Endodermal cell (in vitro differentiated cells): ENCODE results near the gene KCNG2. TPM values are rescaled to one million over a fixed set of nuclear protein-coding genes. Genes with fewer than 3 reads are reported as not detected.

Source experiments
- DNase-seq: peaks from one replicate; pipeline ENCODE4 v3.0.0-alpha.2; 2017
- H3K27ac ChIP-seq: 2 replicates; pipeline ENCODE4 v1.5.1; 2013; ENCODE audit warnings: mild to moderate bottlenecking, low read depth, low read length, moderate library complexity
- H3K27me3 ChIP-seq: 2 replicates; pipeline ENCODE4 v1.6.1; 2013; ENCODE audit warnings: mild to moderate bottlenecking, low read length, moderate library complexity; ENCODE audit not compliant: insufficient read depth, control insufficient read depth, poor library complexity, severe bottlenecking
- H3K36me3 ChIP-seq: 2 replicates; pipeline ENCODE4 v1.7.0; 2013; ENCODE audit warnings: mild to moderate bottlenecking, low read length, moderate library complexity; ENCODE audit not compliant: control insufficient read depth, insufficient read depth
- H3K4me1 ChIP-seq: one replicate; pipeline ENCODE4 v1.7.0; 2013; ENCODE audit warnings: low read length; ENCODE audit not compliant: control insufficient read depth, insufficient read depth
- H3K4me3 ChIP-seq: 2 replicates; pipeline ENCODE4 v1.5.1; 2013; ENCODE audit warnings: mild to moderate bottlenecking, low read length, moderate library complexity
- H3K9ac ChIP-seq: 2 replicates; pipeline ENCODE4 v1.6.1; 2013; ENCODE audit warnings: mild to moderate bottlenecking, low read length, moderate library complexity; ENCODE audit not compliant: poor library complexity, severe bottlenecking; ENCODE audit errors: extremely low read depth
- H3K9me3 ChIP-seq: 2 replicates; pipeline ENCODE4 v1.6.1; 2013; ENCODE audit warnings: mild to moderate bottlenecking, low read length, moderate library complexity; ENCODE audit not compliant: control insufficient read depth
- H3K27ac Mint-ChIP-seq: 2 replicates; pipeline ENCODE4 v1.8.0; 2020; ENCODE audit warnings: mixed read lengths
- H3K27me3 Mint-ChIP-seq: 2 replicates; pipeline ENCODE4 v1.8.0; 2021; ENCODE audit warnings: mild to moderate bottlenecking, mixed read lengths; ENCODE audit not compliant: insufficient read depth
- H3K36me3 Mint-ChIP-seq: 2 replicates; pipeline ENCODE4 v1.8.0; 2020; ENCODE audit warnings: low read depth, mixed read lengths
- H3K4me1 Mint-ChIP-seq: 2 replicates; pipeline ENCODE4 v1.8.0; 2020; ENCODE audit warnings: mixed read lengths
- H3K4me3 Mint-ChIP-seq: 2 replicates; pipeline ENCODE4 v1.8.0; 2020; ENCODE audit warnings: mild to moderate bottlenecking, moderate library complexity, mixed read lengths
- H3K9me3 Mint-ChIP-seq: 2 replicates; pipeline ENCODE4 v1.8.0; 2020; ENCODE audit warnings: mild to moderate bottlenecking, mixed read lengths
- WGBS, 2 experiments: methylation state at CpG; one replicate each; pipeline versions ENCODE4 v1.1.5 to v1.1.7; 2013; ENCODE audit warnings: missing lambda C conversion rate in 2 of 2, mixed read lengths in 1 of 2; ENCODE audit not compliant: insufficient coverage in 1 of 2, insufficient read length in 1 of 2; 5-methylcytosine and 5-hydroxymethylcytosine counted together
- total RNA-seq, 2 donors: library from RNA; stranded (reverse); fragmentation: NEBNext Ultra II Directional in 1 of 2; extraction: Animal tissue kit (Norgen Biotek cat#: 25700) in 1 of 2; gene quantifications; 2 replicates in 1 of 2; 3 replicates in 1 of 2; pipeline ENCODE4 v1.2.1, GENCODE V29; 2021
- TF ChIP-seq, protein P1 (sequence below): fragments of 200-600 bp; sonication (generic); conservative IDR thresholded peaks from 2 replicates; pipeline ENCODE4 v1.5.0; 2021; ENCODE audit warnings: antibody characterized with exemption, mild to moderate bottlenecking

Gene KCNG2
- total RNA-seq, 2 donors from 2014 or later: not detected

GRCh38 chr18:79806976-79807841 lies 9.5 kb downstream of the KCNG2 start:
- no peak overlapping the region for H3K27ac Mint-ChIP-seq
- H3K4me3 Mint-ChIP-seq: no peak overlapping the region
- WGBS, 2 experiments: 91 to 93% methylated on average over 29 to 38 of the region's 43 CpGs
- no peaks in the 10 kb centered on the region for H3K9me3 ChIP-seq
- no peaks in the 10 kb centered on the region for H3K36me3 Mint-ChIP-seq
- DNase-seq: no peak
- no peak overlapping the region for H3K9ac ChIP-seq
- TF ChIP-seq, protein P1, sequence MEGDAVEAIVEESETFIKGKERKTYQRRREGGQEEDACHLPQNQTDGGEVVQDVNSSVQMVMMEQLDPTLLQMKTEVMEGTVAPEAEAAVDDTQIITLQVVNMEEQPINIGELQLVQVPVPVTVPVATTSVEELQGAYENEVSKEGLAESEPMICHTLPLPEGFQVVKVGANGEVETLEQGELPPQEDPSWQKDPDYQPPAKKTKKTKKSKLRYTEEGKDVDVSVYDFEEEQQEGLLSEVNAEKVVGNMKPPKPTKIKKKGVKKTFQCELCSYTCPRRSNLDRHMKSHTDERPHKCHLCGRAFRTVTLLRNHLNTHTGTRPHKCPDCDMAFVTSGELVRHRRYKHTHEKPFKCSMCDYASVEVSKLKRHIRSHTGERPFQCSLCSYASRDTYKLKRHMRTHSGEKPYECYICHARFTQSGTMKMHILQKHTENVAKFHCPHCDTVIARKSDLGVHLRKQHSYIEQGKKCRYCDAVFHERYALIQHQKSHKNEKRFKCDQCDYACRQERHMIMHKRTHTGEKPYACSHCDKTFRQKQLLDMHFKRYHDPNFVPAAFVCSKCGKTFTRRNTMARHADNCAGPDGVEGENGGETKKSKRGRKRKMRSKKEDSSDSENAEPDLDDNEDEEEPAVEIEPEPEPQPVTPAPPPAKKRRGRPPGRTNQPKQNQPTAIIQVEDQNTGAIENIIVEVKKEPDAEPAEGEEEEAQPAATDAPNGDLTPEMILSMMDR: peak; percentile 7
- no peak overlapping the region for H3K4me3 ChIP-seq
- H3K9me3 Mint-ChIP-seq: no peaks in the 10 kb centered on the region
- no peaks in the 10 kb centered on the region for H3K36me3 ChIP-seq
- H3K4me1 ChIP-seq: no peaks in the 10 kb centered on the region
- peaks cover 8% of the 10 kb centered on the region for H3K27me3 ChIP-seq
- no peaks in the 10 kb centered on the region for H3K27me3 Mint-ChIP-seq
- no peak overlapping the region for H3K27ac ChIP-seq
- H3K4me1 Mint-ChIP-seq: no peaks in the 10 kb centered on the region

- Histone ChIP-seq H3K9ac (no peak overlapping the region), H3K27me3 (peaks cover 10% of the 10 kb centered on the region), H3K27ac (no peak overlapping the region), H3K4me3 (no peak overlapping the region), H3K9me3 (no peaks in the 10 kb centered on the region), H3K4me1 (no peaks in the 10 kb centered on the region), H3K36me3 (no peaks in the 10 kb centered on the region)
- 94 to 99% methylated on average over 34 to 42 of the region's 44 CpGs for WGBS, 2 experiments
- Mint-ChIP-seq H3K27me3 (no peaks in the 10 kb centered on the region), H3K9me3 (no peaks in the 10 kb centered on the region), H3K4me1 (no peaks in the 10 kb centered on the region), H3K27ac (no peak overlapping the region), H3K36me3 (no peaks in the 10 kb centered on the region), H3K4me3 (no peak overlapping the region)
- no peak for DNase-seq
- TF ChIP-seq, protein P1: no peak
Measured at GRCh38 chr18:79809482-79810192, 11.9 kb downstream of the KCNG2 start.

DNA sequence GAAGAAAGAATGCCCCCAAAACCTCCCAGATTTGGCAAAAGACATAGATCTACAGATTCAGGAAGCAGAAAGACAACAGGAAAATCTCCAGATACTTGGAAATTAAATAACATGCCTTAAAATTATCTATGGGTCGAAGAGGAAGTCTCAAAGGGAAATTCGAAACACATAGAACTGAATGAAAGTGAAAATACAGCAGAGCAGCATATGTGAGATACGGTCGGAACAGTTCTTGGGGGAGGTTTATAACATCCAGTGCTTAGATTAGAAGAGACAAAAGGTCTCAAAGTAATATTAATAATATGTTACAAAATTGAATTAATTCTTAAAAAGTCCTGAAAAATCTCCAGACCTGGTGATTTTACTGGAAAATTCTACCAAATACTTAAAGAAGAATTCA lies 14.3 kb downstream of the KCNG2 start:
- Mint-ChIP-seq H3K4me3 (no peak overlapping the region), H3K36me3 (no peaks in the 10 kb centered on the region), H3K27ac (no peak overlapping the region), H3K9me3 (no peaks in the 10 kb centered on the region), H3K27me3 (peaks cover 3% of the 10 kb centered on the region), H3K4me1 (no peaks in the 10 kb centered on the region)
- no peak for DNase-seq
- Histone ChIP-seq H3K4me3 (no peak overlapping the region), H3K9ac (no peak overlapping the region), H3K36me3 (no peaks in the 10 kb centered on the region), H3K9me3 (no peaks in the 10 kb centered on the region), H3K4me1 (no peaks in the 10 kb centered on the region), H3K27ac (no peak overlapping the region), H3K27me3 (peaks cover 10% of the 10 kb centered on the region)
- TF ChIP-seq, protein P1: no peak
- 96 to 100% methylated on average over 1 to 4 of the region's 4 CpGs for WGBS, 2 experiments
